ENCODE measurements around the gene FBXL12.

- TF ChIP-seq, protein P1, sequence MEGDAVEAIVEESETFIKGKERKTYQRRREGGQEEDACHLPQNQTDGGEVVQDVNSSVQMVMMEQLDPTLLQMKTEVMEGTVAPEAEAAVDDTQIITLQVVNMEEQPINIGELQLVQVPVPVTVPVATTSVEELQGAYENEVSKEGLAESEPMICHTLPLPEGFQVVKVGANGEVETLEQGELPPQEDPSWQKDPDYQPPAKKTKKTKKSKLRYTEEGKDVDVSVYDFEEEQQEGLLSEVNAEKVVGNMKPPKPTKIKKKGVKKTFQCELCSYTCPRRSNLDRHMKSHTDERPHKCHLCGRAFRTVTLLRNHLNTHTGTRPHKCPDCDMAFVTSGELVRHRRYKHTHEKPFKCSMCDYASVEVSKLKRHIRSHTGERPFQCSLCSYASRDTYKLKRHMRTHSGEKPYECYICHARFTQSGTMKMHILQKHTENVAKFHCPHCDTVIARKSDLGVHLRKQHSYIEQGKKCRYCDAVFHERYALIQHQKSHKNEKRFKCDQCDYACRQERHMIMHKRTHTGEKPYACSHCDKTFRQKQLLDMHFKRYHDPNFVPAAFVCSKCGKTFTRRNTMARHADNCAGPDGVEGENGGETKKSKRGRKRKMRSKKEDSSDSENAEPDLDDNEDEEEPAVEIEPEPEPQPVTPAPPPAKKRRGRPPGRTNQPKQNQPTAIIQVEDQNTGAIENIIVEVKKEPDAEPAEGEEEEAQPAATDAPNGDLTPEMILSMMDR (conservative IDR thresholded peaks at IDR 0.05; ENCODE audit: low read depth, low read length), result no peak
- no peak for TF ChIP-seq EZH2 (IDR thresholded peaks at IDR 0.05; ENCODE audit: borderline replicate concordance, low read depth, low read length, poor library complexity, severe bottlenecking)
Observed at GRCh38 chr19:9785367-9786331, 33.2 kb downstream of the FBXL12 start.
